HG02678 (cell line): ENCODE measurements around the gene CARNS1.

Experiments
- ATAC-seq: cut with Tn5 transposase; IDR thresholded peaks from one replicate; pipeline ENCODE4 v1.9.1; 2021; ENCODE audit warnings: mild to moderate bottlenecking, moderate library complexity; ENCODE audit not compliant: unreplicated experiment

The CARNS1 gene

GRCh38 chr11:67415501-67416304, at the start of gene CARNS1:
Gene CARNS1, plus strand, starts transcription at chr11:67415678. Its CDS starts 522 bp downstream, at chr11:67416200.
- no peak for ATAC-seq

GRCh38 chr11:67365736-67366444, 49.6 kb upstream of the CARNS1 start:
- no peak for ATAC-seq

- no peak for ATAC-seq
Observed at GRCh38 chr11:67366546-67366945, 48.9 kb upstream of the CARNS1 start.

GRCh38 chr11:67366961-67367760, 48.3 kb upstream of the CARNS1 start:
- no peak for ATAC-seq

- no peak for ATAC-seq
Observed at GRCh38 chr11:67367761-67368227, 47.7 kb upstream of the CARNS1 start.

GRCh38 chr11:67368621-67369020, 46.9 kb upstream of the CARNS1 start:
- peak; percentile 35 for ATAC-seq

- no peak for ATAC-seq
Observed at GRCh38 chr11:67369275-67369674, 46.2 kb upstream of the CARNS1 start.

GRCh38 chr11:67369801-67370284, 45.6 kb upstream of the CARNS1 start:
- no peak for ATAC-seq

GRCh38 chr11:67370351-67371076, 45.0 kb upstream of the CARNS1 start:
- ATAC-seq, result no peak

GRCh38 chr11:67371189-67371910, 44.1 kb upstream of the CARNS1 start:
- ATAC-seq, result no peak

- ATAC-seq, result no peak
Observed at GRCh38 chr11:67371911-67372320, 43.6 kb upstream of the CARNS1 start.

- peak; percentile 38 for ATAC-seq
Observed at GRCh38 chr11:67372321-67372992, 43.0 kb upstream of the CARNS1 start.

GRCh38 chr11:67372993-67373647, 42.4 kb upstream of the CARNS1 start, which contains the start of gene CLCF1:
Gene CLCF1, minus strand, starts transcription at chr11:67373598. Its CDS starts 59 bp downstream, at chr11:67373539.
- ATAC-seq, result peak; percentile 12

- ATAC-seq, result peak; percentile 28
Observed at GRCh38 chr11:67373648-67374570, 41.6 kb upstream of the CARNS1 start.

GRCh38 chr11:67374571-67375281, 40.8 kb upstream of the CARNS1 start:
- ATAC-seq, result no peak

GRCh38 chr11:67375320-67376055, 40.0 kb upstream of the CARNS1 start:
- ATAC-seq, result no peak
